HEK293T (cell line): Measurements from ENCODE around the gene TEPSIN.
A peak's percentile ranks its signal among the peaks of the same experiment; 100 is the strongest.

Experiments used
- CTCF ChIA-PET: fragments of 350-600 bp; formaldehyde crosslinking; extraction: SDS; loops from one replicate; lab custom pipeline; 2021; ENCODE audit warnings: antibody characterized with exemption, inconsistent platforms; lab: Yijun Ruan, JAX
- POLR2A ChIA-PET: fragments of 350-600 bp; formaldehyde crosslinking; extraction: SDS; loops from one replicate; lab custom pipeline; 2020; ENCODE audit warnings: antibody characterized with exemption, inconsistent platforms; lab: Yijun Ruan, JAX
- DNase-seq: peaks from one replicate; pipeline ENCODE4 v3.0.0; 2012; ENCODE audit warnings: mixed read lengths; ENCODE audit errors: extremely low spot score
- ARNT ChIP-seq: fragments of 450-650 bp; IDR thresholded peaks from 2 replicates; pipeline ENCODE4 v1.6.1; 2017; ENCODE audit warnings: mild to moderate bottlenecking
- BHLHE40 ChIP-seq: fragments of 450-650 bp; IDR thresholded peaks from 2 replicates; pipeline ENCODE4 v1.6.1; 2016; ENCODE audit warnings: mild to moderate bottlenecking, moderate library complexity, borderline replicate concordance
- CTBP1 ChIP-seq: fragments of 450-650 bp; IDR thresholded peaks from 2 replicates; pipeline ENCODE4 v1.6.1; 2016; ENCODE audit warnings: borderline replicate concordance
- ELF4 ChIP-seq: fragments of 450-650 bp; IDR thresholded peaks from 2 replicates; pipeline ENCODE4 v1.6.1; 2017; ENCODE audit warnings: antibody characterized with exemption
- FOXA1 ChIP-seq: fragments of 450-650 bp; IDR thresholded peaks from 2 replicates; pipeline ENCODE4 v1.6.1; 2016; ENCODE audit warnings: mild to moderate bottlenecking
- FOXK2 ChIP-seq: fragments of 450-650 bp; IDR thresholded peaks from 2 replicates; pipeline ENCODE4 v1.6.1; 2016; ENCODE audit warnings: mild to moderate bottlenecking
- FOXM1 ChIP-seq: fragments of 450-650 bp; IDR thresholded peaks from 2 replicates; pipeline ENCODE4 v1.6.1; 2017; ENCODE audit warnings: mild to moderate bottlenecking, borderline replicate concordance
- HDGF ChIP-seq: fragments of 450-650 bp; IDR thresholded peaks from 2 replicates; pipeline ENCODE4 v1.6.1; 2017; ENCODE audit warnings: antibody characterized with exemption, borderline replicate concordance
- L3MBTL2 ChIP-seq: fragments of 450-650 bp; conservative IDR thresholded peaks from 2 replicates; pipeline ENCODE4 v1.6.1; 2016; ENCODE audit warnings: mild to moderate bottlenecking
- LEF1 ChIP-seq: fragments of 450-650 bp; IDR thresholded peaks from 2 replicates; pipeline ENCODE4 v1.6.1; 2017; ENCODE audit warnings: mild to moderate bottlenecking, borderline replicate concordance
- NFRKB ChIP-seq: fragments of 450-650 bp; IDR thresholded peaks from 2 replicates; pipeline ENCODE4 v1.6.1; 2016; ENCODE audit warnings: mild to moderate bottlenecking, moderate library complexity
- SP1 ChIP-seq: fragments of 450-650 bp; IDR thresholded peaks from 2 replicates; pipeline ENCODE4 v1.6.1; 2017
- SUZ12 ChIP-seq: fragments of 450-650 bp; IDR thresholded peaks from 2 replicates; pipeline ENCODE4 v1.6.1; 2016; ENCODE audit warnings: mild to moderate bottlenecking
- TARDBP ChIP-seq: fragments of 450-650 bp; IDR thresholded peaks from 2 replicates; pipeline ENCODE4 v1.6.1; 2016
- ZNF384 ChIP-seq: fragments of 450-650 bp; IDR thresholded peaks from 2 replicates; pipeline ENCODE4 v1.6.1; 2016
- TF ChIP-seq, protein P1 (sequence below): fragments of 450-650 bp; IDR thresholded peaks from 2 replicates; pipeline ENCODE4 v1.6.1; 2016

The TEPSIN gene

DNA sequence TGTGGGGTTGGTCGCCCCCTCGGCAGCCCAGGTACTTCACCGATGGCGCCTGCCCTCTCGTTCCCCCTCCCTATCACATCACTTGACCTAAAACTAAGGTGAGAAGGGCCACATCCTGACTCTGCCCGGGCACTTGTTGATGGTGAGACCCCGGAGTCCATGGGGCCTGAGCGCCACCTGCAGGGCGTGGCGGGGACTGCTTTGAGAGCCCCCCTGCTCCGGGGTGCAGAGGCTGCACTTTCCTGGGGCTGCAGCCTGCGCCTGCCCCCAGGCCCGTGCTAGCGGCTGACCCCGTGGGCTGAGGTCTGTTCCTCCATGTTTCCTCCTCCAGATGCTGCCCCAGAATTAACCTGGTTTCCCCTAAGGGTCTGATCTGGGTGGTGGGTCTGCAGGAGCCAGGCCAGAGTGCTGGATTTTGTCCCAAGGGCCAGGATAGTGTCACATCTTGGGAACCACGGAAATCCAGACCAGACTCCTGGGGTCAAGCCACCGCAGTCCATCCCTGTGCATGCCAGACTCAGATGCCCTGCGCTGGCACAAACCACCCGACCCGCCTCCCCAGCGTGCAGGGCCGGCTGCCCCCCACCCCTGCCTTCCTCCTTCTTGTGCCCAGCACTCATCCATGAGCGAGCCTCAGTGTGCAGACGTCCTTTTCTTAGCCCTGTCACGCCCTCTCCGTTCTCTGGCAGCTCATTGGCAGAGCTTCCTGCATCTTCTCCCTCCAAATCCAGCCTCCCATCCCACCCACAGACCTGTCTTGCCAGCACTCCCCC, 3.0 kb upstream of the TEPSIN start:
- peak; percentile 78 for DNase-seq
- ChIA-PET POLR2A (no interaction called here), CTCF (no interaction called here)
- no peak for TF ChIP-seq CTBP1
- TF ChIP-seq ZNF384: no peak
- TF ChIP-seq L3MBTL2: no peak

DNA sequence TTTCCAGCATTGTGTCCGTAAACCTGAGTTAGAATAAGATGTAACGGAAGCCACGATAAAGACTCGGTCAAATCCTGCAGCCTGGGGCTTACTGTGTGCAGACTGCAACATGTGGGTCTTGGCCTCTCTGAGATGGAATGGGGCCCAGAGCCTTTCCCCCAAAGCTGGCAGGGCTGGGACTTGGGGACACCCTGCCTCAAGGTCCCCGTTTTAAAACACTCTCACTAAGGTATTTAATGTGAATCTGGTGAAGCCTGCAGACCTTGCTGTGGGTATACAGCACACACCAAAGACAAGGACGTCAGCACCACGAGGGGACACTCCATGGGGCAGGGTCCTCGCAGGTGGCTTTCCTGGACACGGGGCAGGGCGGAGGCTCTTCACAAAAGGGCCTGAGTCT, 2.3 kb upstream of the TEPSIN start:
- no peak for DNase-seq
- CTCF ChIA-PET: interaction anchor here (1.3 kb wide), 1 partner anchor 98 kb away, joined by 9 read pairs; no protein-coding TSS in a partner anchor
- POLR2A ChIA-PET: no interaction called here
- TF ChIP-seq ARNT: no peak
- TF ChIP-seq ELF4: no peak
- TF ChIP-seq L3MBTL2: no peak
- TF ChIP-seq ZNF384: no peak
- no peak for TF ChIP-seq SUZ12
- TF ChIP-seq, protein P1, sequence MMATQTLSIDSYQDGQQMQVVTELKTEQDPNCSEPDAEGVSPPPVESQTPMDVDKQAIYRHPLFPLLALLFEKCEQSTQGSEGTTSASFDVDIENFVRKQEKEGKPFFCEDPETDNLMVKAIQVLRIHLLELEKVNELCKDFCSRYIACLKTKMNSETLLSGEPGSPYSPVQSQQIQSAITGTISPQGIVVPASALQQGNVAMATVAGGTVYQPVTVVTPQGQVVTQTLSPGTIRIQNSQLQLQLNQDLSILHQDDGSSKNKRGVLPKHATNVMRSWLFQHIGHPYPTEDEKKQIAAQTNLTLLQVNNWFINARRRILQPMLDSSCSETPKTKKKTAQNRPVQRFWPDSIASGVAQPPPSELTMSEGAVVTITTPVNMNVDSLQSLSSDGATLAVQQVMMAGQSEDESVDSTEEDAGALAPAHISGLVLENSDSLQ: no peak
- no peak for TF ChIP-seq FOXM1
- no peak for TF ChIP-seq SP1
- no peak for TF ChIP-seq HDGF
- no peak for TF ChIP-seq NFRKB
- no peak for TF ChIP-seq CTBP1
- TF ChIP-seq BHLHE40: no peak
- TF ChIP-seq TARDBP: no peak
- TF ChIP-seq LEF1: no peak
- no peak for TF ChIP-seq FOXA1

DNA sequence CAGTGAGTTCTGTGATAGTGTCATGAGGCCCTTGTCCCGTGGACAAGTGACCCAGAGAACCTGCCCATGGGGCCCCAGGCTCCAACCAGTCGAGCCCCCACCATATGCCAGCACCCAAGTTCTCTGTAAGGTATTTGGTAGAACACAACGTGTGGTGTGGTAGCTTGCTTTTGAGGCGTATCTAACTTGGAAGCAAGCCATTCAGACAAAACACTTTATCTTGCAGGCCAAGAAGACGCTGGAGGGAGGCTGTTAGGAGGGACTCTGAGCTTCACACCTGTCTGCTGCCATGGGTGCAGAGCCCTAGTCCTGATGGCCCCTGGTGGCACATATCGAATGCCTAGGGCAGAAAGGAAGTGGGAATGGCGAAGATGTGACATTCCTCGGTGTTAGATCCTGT, 1.9 kb upstream of the TEPSIN start:
- ChIA-PET POLR2A (no interaction called here), CTCF (interaction anchor here (1.2 to 1.3 kb wide), 2 partner anchors 97 to 217 kb away, joined by 3 to 9 read pairs; no protein-coding TSS in a partner anchor)
- no peak for DNase-seq

DNA sequence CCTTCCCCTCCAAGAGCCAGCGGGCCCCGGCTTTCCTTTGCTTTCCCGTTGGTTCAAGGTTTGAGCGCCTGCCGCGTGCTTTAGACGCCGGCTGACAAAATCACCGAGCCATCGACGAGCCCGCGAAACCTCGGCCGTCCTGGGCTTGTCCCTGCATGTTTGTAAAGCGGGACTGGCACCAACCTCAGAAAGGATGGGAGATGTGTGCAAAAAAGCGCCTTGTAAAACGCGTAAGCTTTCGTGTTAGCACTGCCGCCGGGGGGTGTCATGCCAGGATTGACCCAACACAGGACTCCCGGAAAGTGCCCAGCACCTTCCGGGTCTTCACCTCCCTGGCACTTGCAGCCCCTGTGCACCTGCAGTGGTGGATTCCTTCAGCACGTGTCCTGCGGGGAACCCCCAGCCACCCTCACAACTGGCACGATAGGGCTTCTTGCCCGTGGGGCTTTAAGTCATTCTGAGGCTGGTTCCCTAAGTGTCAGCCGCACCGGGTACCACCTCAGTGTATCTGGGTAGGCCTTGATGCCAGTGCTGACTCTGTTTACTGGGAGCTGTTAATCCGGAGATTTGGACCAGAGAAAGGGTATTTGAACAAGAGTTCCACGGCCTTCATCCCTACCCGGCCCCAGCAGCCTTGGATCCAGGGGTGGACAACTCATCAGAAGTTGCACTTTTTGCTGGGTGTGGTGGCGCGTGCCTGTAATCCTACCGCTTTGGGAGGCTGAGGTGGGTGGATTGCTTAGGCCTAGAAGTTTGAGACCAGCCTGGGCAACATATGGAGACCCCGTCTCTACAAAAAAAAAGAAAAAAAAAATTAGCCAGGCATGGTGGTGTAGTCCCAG, 1.1 kb upstream of the TEPSIN start:
- ChIA-PET CTCF (interaction anchor here (1.2 to 1.5 kb wide), 4 partner anchors 10 to 217 kb away, joined by 3 to 9 read pairs (median 4); no protein-coding TSS in a partner anchor), POLR2A (interaction anchor here (0.7 to 3.0 kb wide), 13 partner anchors 10 to 271 kb away, joined by 3 to 23 read pairs (median 5); partner anchors contain the start of genes CEP131 and SLC38A10)
- DNase-seq: no peak
- peak; percentile 68 for TF ChIP-seq L3MBTL2
- no peak for TF ChIP-seq SP1

More for the DNA sequence above, 1.9 kb upstream of the TEPSIN start:
- TF ChIP-seq FOXM1: no peak
- TF ChIP-seq, protein P1: no peak
- TF ChIP-seq BHLHE40: no peak
- no peak for TF ChIP-seq NFRKB
- no peak for TF ChIP-seq TARDBP
- TF ChIP-seq CTBP1: no peak
- no peak for TF ChIP-seq SP1
- no peak for TF ChIP-seq SUZ12
- TF ChIP-seq FOXA1: no peak
- no peak for TF ChIP-seq L3MBTL2
- TF ChIP-seq ARNT: no peak
- no peak for TF ChIP-seq FOXK2
- TF ChIP-seq ELF4: no peak
- no peak for TF ChIP-seq HDGF
- no peak for TF ChIP-seq ZNF384
- TF ChIP-seq LEF1: no peak

DNA sequence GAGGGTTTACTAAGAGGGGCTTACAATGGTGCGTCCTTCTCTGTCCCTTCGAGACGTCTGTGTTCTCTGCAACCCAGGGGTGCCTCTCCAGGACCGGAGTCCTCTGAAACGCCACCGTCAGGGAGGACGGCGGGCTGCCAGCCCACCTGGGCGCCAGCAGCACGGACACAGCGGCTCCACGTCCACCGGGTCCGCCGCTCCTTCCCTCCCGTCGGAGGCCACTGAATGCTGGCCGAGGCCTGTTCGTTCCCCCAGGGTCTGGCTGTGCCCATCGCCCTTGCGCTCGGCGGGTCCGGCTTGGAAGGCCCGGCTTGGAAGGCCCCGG, 403 bp downstream of the TEPSIN start:
- CTCF ChIA-PET: interaction anchor here (0.6 to 1.5 kb wide), 2 partner anchors 8 to 94 kb away, joined by 3 to 4 read pairs; no protein-coding TSS in a partner anchor
- no peak for DNase-seq
- POLR2A ChIA-PET: interaction anchor here (0.6 to 3.0 kb wide), 19 partner anchors 8 to 277 kb away, joined by 3 to 23 read pairs (median 5); partner anchors contain the start of genes AATK, CEP131, PVALEF and SLC38A10
- TF ChIP-seq FOXA1 (no peak), ELF4 (no peak), LEF1 (no peak), ARNT (no peak)

DNA sequence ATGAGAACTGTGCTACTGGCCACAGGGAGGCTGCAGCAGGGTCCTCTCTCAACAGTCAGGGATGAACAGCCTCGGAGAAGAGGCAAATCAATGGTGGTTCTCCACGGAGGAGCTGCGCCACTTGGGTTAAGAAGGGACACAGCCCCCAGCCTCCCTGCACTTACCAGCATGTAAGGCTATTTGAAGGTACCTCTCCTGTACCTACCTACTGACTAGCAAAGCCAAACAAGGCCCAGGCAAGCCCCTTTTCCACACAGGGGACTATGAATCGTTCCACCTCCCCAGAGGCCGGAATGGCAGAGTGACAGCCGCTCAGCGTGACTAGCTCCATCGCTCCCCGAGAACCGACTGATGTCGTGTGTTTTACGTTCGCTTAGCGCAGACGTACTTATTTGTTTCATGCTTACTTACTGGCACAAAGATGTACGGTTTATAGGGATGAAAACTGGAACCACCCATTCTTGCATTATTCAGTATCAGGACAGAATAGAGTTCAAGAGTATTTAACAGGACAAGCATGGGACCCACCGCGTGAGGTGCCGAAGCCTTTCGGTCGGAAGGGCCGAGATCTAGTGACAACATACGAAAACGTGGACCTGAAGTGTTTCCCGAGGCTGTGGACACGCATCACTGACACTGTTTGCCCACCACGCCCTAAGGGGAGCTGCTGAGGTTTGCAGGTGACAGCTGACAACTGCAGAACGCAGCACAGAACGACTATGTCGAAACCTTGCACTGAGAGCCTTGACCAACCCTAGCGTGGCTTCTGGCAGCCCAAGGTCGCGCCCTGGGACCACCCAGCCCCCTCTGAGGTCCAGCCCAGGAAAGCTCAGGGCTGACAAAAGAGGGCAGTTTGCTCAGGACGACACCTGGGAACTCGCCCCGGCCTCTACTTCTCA, 1.0 kb downstream of the TEPSIN start:
- CTCF ChIA-PET: interaction anchor here (1.5 kb wide), 1 partner anchor 7 kb away, joined by 4 read pairs; no protein-coding TSS in a partner anchor

More for the DNA sequence above, 1.0 kb downstream of the TEPSIN start:
- TF ChIP-seq CTBP1 (no peak), LEF1 (no peak), FOXA1 (no peak), HDGF (no peak)
- DNase-seq: no peak
- POLR2A ChIA-PET: interaction anchor here (1.0 to 3.0 kb wide), 9 partner anchors 8 to 277 kb away, joined by 3 to 23 read pairs (median 6); partner anchors contain the start of genes AATK, CEP131, PVALEF and SLC38A10
